Activated T-helper 1 cell treated with Interleukin-2 at 50 U/mL for 16 hours (primary cell): ENCODE data around the gene VPS18.

Experiments used
- DNase-seq: peaks from one replicate; pipeline ENCODE4 v3.0.0-alpha.2; 2020; ENCODE audit warnings: low read depth

Gene VPS18

DNA sequence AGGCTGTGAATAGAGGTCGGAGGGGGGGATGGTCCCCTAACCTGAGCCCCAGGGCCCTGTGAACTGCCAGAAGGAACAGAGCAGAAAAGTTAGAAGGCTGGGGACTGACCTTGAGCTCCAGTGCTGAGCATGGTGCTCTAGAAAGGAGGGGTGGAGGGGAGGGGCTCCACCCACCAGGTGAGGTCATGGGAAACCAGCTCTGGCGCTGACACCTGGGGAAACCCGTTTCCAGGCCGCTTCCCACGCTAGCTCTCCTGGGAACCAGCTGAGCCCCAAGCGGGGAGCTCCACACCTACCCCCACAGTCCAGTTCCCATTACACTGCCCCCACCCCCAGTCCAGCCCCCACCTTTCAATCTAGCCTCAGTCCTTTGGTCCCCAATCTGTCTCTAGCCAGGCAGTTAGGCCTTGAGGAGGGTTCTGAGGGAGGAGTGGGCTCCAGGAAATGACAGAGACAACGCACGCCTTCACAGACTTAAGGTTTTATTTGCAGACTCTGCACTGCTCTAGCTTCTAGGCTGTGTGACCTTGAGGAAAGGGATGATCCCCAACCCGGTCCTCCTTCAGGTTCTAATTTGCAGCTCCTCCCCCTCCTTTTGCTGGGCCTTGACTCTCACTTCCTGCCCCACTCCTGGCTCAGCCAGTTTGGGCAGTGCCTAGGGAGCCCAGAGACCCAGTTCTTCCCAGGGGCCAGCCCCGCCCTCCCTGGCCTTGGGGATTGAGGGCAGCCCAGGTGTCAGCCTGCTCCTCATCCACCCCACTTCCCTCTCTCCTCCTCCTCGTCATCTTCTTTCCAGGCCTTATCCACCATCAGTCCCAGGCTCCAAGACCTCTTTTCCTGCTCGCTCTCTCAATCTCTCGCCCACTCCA, 22.3 kb upstream of the VPS18 start:
- DNase-seq: no peak

DNA sequence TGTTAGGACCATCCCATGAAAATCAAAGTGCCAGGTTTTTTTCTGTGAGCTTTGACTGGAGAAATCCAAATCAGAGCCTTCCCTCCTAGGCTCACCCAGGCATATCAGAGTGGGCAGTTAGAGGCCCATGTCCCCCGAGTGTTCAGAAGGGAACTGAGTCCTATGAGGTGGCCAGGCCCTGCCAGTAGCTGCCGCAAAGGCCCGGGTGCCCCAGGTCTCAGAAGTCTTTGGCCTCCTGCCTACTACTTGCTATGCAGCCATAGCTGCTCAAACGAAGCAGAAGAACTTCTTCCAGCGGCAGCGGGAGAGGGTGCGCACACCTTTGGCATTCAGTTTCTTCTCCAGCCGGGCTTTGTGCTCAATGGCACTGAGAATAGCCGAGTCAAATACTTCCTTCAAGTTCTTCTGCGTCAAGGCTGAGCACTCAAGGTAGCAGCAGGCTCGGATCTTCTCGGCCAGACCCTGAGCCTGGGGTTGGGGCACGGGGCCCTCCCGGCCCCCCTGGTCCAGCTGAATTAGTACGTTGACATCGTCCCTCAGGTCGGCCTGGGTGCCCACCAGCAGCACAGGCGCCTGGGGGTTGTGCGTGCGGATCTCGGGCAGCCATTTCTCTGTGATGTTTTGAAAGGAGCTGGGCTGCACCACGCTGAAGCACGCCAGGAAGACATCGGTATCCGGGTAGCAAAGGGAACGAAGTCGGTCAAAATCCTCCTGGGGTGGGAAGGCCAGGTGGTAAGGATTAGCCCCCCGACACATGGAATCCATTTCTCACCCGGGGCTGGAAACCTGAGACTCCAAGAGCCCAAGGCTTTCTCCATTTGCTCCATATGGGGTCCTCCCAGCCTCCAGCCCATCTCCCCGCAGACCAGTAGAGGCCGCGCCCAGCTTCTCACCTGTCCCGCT, 21.2 kb upstream of the VPS18 start:
- DNase-seq: no peak

DNA sequence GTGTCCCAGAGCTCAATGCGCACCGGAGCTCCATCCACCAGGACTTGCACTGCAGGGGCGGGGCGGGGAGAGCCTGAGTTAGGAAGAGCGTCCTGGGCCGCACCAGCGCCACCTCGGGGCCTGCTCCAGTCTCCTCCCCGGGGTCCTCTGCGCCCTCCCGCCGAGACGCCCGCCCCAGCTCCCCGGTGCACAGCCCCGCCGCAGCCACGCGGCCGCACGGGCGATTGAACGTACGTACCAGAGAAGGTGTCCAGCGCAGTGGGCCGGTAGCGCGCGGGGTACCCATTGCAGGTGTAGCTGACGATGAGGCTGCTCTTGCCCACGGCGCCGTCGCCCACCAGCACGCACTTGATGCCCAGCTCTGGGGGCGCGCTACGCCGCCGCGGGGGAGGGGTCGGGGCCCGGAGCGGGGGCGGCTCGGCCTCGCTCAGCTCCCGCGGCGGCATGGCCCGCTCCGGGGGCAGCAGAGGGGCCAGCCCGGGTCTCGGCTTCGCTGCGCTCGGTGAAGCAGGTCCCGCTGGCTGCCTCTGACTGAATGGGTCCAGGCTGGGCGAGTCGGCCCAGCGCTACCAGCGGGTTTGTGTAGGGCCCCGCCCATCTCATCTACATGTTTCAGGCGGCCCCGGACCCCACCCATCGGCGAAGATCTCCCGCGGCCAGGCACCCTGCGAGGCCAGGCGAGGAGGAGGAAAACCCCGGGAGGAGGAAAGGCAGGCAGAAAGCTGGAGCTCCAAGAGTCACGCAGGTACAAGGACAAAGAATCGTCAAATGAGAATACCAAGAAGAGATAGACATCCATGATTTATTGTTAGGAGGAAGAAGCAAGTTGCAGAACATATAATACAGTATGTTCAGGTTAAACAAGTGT, 20.3 kb upstream of the VPS18 start, which contains the start of gene RHOV:
RHOV (minus strand) TSS at position 541 of the 868 bp plus-strand sequence; CDS start at position 446, 95 bp downstream.
- DNase-seq: peak; percentile 35

GRCh38 chr15:40875991-40876730, 18.1 kb upstream of the VPS18 start:
- DNase-seq: no peak

DNA sequence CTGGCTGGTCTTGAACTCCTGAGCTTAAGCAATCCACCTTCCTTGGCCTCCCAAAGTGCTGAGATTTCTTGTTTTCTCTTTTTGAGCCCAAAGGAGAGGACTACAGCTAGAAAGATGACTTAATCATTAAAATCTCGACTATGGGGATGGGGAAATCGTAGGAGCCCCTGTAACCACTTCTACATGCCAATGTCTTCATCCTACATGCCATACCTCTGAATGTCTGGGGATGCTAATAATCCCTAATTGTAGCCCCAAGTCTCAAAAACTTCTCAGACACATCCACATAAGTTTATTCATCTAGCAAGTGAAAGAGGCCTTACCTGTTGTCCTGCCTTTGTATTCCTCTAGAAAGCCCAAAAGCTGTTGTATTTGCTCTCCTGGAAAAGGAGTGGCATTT, 16.6 kb upstream of the VPS18 start:
- DNase-seq: no peak

DNA sequence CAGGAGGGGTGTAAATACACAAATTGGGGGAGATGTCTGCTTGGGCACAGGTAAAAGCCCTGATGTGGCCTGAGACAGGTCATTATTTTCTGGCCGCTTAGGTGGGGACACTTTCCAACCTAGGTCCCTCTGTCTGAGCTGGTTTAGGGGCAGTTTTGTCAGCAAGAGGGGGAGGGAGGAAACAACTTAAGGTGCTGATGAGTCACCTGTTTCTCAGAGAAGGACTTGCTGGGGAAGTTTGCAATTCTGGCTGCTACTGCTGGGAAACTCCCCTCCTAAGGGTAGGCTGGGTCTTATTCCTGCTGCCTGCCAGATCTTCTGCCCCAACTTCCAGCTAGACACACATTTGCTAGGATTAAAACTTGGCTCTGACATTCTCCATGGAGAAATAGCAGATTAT, 15.5 kb upstream of the VPS18 start:
- DNase-seq: no peak

DNA sequence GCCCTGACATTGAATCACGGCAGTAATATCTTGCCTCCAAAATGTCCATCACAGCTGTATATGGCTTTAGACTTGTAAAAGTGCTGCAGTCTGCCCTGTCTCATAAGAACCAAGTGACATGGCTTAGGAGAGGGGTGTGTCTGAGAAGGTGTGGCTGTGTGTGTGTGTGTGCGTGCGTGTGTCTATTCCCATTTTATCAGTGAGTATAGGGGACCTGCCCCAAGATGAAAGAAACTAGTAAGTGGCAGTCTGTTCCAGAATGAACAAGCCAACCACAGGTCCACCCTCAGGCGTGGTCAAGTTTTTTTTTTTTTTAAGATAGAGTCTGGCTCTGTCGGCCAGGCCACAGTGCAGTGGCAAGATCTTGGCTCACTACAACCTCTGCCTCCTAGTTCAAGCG, 14.6 kb upstream of the VPS18 start:
- no peak for DNase-seq

DNA sequence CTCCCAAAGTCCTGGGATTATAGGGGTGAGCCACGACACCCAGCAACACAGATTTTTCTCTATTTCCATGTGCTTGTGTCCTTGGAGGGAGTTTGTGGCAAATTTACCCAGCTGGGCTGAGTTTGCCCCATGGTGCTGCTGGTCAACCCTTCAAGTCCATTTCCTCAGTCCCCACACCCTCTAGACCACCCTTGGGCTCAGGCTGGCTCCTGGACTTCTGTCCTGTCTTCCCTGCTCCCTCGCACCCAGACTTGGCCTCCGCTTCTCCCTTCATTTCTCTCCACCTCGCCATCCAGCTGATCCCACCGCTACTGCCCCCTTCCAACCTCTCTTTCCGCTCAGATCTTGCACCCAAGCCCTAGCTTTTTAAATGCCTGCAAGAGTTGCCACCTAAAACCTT, 12.9 kb upstream of the VPS18 start:
- no peak for DNase-seq

DNA sequence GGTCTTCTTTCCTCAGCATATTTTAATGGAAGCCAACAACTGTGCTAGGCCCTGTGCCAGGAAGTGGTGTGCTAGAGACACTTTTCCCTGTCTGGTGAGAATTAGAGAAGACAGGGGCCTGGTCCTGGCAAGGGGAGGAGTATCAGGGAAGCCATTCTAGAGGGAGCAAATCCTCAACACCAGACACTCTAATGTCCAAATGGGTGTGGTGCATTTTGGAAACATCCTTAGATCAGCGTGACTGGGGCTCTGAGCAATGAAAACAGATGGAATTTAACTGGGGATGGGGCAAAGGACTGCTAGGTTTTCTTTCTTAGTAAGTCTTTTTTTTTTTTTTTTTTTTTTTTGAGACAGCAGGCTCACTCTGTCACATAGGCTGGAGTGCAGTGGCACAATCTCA, 7.7 kb upstream of the VPS18 start:
- DNase-seq: no peak

GRCh38 chr15:40889112-40889511, 5.1 kb upstream of the VPS18 start:
- no peak for DNase-seq

- DNase-seq: no peak
These were observed 3.1 kb upstream of the VPS18 start for GRCh38 chr15:40891138-40891537.

- DNase-seq: no peak
These were observed 2.3 kb upstream of the VPS18 start for GRCh38 chr15:40891810-40892446.

- no peak for DNase-seq
These were observed 1.7 kb upstream of the VPS18 start for GRCh38 chr15:40892447-40893012.

DNA sequence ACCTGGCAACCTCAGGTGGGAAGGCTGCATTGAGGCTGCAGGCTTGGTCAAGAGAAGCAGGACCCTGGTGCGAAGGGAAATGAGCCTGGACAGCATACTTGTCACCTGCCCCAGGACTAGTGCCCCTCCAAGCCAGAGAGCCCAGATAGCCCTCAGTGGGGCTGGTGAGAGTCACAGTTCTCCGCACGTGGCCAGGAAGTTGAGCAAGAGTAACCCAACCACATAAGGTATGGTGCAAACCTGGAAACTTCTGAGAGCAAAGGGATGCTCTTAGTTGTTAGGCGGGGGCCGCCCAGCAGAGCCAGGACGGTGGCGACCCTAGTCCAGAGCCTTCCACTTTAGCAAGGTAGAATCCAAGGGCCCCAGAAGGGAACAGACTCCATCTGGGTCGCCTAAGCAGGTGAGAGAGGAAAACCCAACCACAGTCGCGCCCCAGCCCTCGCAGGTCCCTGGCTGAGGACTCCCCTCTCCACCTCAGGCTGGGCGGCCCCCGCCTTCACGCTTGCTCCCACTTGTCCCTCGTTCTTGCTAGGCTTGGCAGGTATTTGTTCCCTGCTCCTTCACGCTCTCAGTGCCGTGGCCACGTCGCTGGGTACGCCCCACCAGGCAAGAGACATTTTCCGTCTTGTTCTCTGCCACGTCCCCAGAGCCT, 1.1 kb upstream of the VPS18 start:
- no peak for DNase-seq

DNA sequence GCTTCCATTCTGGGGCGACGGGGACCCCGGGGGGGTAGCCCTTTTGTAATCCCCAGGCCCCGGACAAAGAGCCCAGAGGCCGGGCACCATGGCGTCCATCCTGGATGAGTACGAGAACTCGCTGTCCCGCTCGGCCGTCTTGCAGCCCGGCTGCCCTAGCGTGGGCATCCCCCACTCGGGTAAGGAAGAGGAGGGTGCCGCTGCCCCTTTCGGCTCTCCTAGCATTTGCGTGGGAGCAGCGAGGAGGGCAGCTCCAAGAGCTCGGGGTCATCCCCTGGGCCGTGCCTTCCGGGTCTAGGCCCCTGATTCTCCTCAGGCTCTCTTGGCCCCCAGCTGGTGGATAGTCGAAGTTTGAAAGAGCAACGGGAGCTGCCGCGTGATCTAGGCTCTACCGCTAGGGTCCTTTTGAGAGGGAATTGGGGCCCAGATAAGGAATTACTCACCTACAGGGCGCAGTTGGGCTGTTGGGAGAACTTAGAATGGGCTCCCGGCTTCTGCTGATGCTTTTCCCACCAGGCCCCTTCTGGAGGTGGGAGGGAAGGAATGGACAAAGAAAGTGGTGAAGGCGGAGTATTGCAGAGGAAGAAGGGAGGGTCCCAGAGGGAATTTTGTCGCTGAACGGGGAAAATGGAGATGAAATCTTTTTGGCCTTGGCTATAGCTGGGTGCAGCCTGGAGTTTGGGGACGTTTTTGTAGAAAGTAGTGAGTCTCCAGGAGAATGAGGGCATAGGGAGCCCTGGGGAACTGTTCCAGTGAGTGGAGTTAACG, 615 bp downstream of the VPS18 start:
- peak; percentile 32 for DNase-seq

DNA sequence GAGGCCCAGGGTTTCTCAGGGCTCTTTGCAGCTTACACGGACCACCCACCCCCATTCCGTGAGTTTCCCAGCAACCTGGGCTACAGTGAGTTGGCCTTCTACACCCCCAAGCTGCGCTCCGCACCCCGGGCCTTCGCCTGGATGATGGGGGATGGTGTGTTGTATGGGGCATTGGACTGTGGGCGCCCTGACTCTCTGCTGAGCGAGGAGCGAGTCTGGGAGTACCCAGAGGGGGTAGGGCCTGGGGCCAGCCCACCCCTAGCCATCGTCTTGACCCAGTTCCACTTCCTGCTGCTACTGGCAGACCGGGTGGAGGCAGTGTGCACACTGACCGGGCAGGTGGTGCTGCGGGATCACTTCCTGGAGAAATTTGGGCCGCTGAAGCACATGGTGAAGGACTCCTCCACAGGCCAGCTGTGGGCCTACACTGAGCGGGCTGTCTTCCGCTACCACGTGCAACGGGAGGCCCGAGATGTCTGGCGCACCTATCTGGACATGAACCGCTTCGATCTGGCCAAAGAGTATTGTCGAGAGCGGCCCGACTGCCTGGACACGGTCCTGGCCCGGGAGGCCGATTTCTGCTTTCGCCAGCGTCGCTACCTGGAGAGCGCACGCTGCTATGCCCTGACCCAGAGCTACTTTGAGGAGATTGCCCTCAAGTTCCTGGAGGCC, 5.4 kb downstream of the VPS18 start:
- no peak for DNase-seq

- DNase-seq: no peak
These were observed 6.2 kb downstream of the VPS18 start for GRCh38 chr15:40900256-40901052.

GRCh38 chr15:40901053-40901443, 6.8 kb downstream of the VPS18 start:
- no peak for DNase-seq
